Brain microvascular endothelial cell (primary cell): ENCODE results near the gene FYN.

Experiments used
- DNase-seq: peaks from one replicate; pipeline ENCODE4 v3.0.0-alpha.2; 2020
- H3K27ac ChIP-seq: fragments of 250-450 bp; sonication (Bioruptor Pico); 2 replicates; pipeline ENCODE4 v1.5.1; 2020; ENCODE audit warnings: mild to moderate bottlenecking, moderate library complexity
- H3K27me3 ChIP-seq: fragments of 250-450 bp; sonication (Bioruptor Pico); replicated peaks from 2 replicates; pipeline ENCODE4 v1.5.1; 2020; ENCODE audit warnings: mild to moderate bottlenecking
- H3K36me3 ChIP-seq: fragments of 250-450 bp; sonication (Bioruptor Pico); replicated peaks from 2 replicates; pipeline ENCODE4 v1.5.1; 2020; ENCODE audit warnings: mild to moderate bottlenecking
- H3K4me3 ChIP-seq: 2 replicates; pipeline ENCODE4 v1.5.1; 2011; ENCODE audit warnings: low read depth, mild to moderate bottlenecking, control low read depth, low read length, moderate library complexity
- CTCF ChIP-seq: IDR thresholded peaks from 2 replicates; pipeline ENCODE4 v1.5.1; 2011; ENCODE audit warnings: low read depth, mild to moderate bottlenecking, moderate library complexity, low read length, control low read depth, inconsistent platforms; ENCODE audit errors: missing control alignments
- in situ Hi-C: cut with HindIII; loops from 2 replicates; pipeline ENCODE4 v1.10.0; 2017; ENCODE audit warnings: low sequenced_read_pairs, low pct_ligation_motif_present

The FYN gene

GRCh38 chr6:111834356-111834755, 38.9 kb downstream of the FYN start:
- in situ Hi-C loops = no loop called here
- TF ChIP-seq CTCF = no peak
- DNase-seq = no peak
- Histone ChIP-seq H3K27ac (no peak overlapping the region), H3K4me3 (no peak overlapping the region), H3K27me3 (no peaks in the 10 kb centered on the region), H3K36me3 (no peaks in the 10 kb centered on the region)

- DNase-seq = no peak
- in situ Hi-C loops = no loop called here
- no peak for TF ChIP-seq CTCF
- Histone ChIP-seq H3K27me3 (no peaks in the 10 kb centered on the region), H3K36me3 (no peaks in the 10 kb centered on the region), H3K27ac (no peak overlapping the region), H3K4me3 (no peak overlapping the region)
Measured at GRCh38 chr6:111832833-111833418, 40.3 kb downstream of the FYN start.

GRCh38 chr6:111831408-111831807, 41.8 kb downstream of the FYN start:
- in situ Hi-C loops = no loop called here
- no peak for DNase-seq

GRCh38 chr6:111829998-111830397, 43.3 kb downstream of the FYN start:
- Histone ChIP-seq H3K27ac (no peak overlapping the region), H3K36me3 (no peaks in the 10 kb centered on the region)

More at GRCh38 chr6:111831408-111831807, 41.8 kb downstream of the FYN start:
- H3K27ac ChIP-seq = no peak overlapping the region
- H3K4me3 ChIP-seq = no peak overlapping the region
- no peaks in the 10 kb centered on the region for H3K36me3 ChIP-seq
- no peak for TF ChIP-seq CTCF
- H3K27me3 ChIP-seq = no peaks in the 10 kb centered on the region

GRCh38 chr6:111829581-111829980, 43.7 kb downstream of the FYN start:
- in situ Hi-C loops = no loop called here
- DNase-seq = no peak
- H3K27me3 ChIP-seq = no peaks in the 10 kb centered on the region
- no peak overlapping the region for H3K4me3 ChIP-seq
- TF ChIP-seq CTCF = no peak
- H3K27ac ChIP-seq = no peak overlapping the region
- no peaks in the 10 kb centered on the region for H3K36me3 ChIP-seq

More at GRCh38 chr6:111829998-111830397, 43.3 kb downstream of the FYN start:
- in situ Hi-C loops = no loop called here
- H3K27me3 ChIP-seq = no peaks in the 10 kb centered on the region
- H3K4me3 ChIP-seq = no peak overlapping the region
- no peak for TF ChIP-seq CTCF
- no peak for DNase-seq

- H3K27ac ChIP-seq = no peak overlapping the region
- TF ChIP-seq CTCF = no peak
- no peaks in the 10 kb centered on the region for H3K27me3 ChIP-seq
- in situ Hi-C loops = no loop called here
- no peak for DNase-seq
- no peak overlapping the region for H3K4me3 ChIP-seq
- no peaks in the 10 kb centered on the region for H3K36me3 ChIP-seq
Measured at GRCh38 chr6:111828809-111829208, 44.4 kb downstream of the FYN start.
